H9 (cell line): ENCODE results near the gene BRSK1. TPM values are rescaled to one million over a fixed set of nuclear protein-coding genes. Genes with fewer than 3 reads are reported as not detected.

Experiments used
- DNase-seq: peaks from one replicate; pipeline ENCODE4 v3.0.0-alpha.2; 2017
- H2AFZ ChIP-seq: one replicate; pipeline ENCODE4 v1.6.1; 2013; ENCODE audit warnings: mild to moderate bottlenecking, low read length, control low read depth, moderate library complexity
- H2AK5ac ChIP-seq: 2 replicates; pipeline ENCODE4 v1.6.1; 2013; ENCODE audit warnings: low read length, control low read depth, mixed read lengths; ENCODE audit not compliant: insufficient read length
- H2BK120ac ChIP-seq: one replicate; pipeline ENCODE4 v1.6.1; 2013; ENCODE audit warnings: low read depth, mild to moderate bottlenecking, low read length, control low read depth, inconsistent platforms; ENCODE audit not compliant: poor library complexity, severe bottlenecking
- H2BK12ac ChIP-seq: 2 replicates; pipeline ENCODE4 v1.6.1; 2013; ENCODE audit warnings: low read length, control low read depth, mixed read lengths, low read depth; ENCODE audit not compliant: insufficient read length
- H2BK15ac ChIP-seq: 2 replicates; pipeline ENCODE4 v1.6.1; 2013; ENCODE audit warnings: low read depth, low read length, control low read depth
- H2BK20ac ChIP-seq: one replicate; pipeline ENCODE4 v1.6.1; 2013; ENCODE audit warnings: low read depth, mild to moderate bottlenecking, low read length, control low read depth, inconsistent platforms; ENCODE audit not compliant: poor library complexity, severe bottlenecking
- H2BK5ac ChIP-seq: 2 replicates; pipeline ENCODE4 v1.6.1; 2013; ENCODE audit warnings: low read length, control low read depth, mixed read lengths; ENCODE audit not compliant: insufficient read length
- H3K14ac ChIP-seq: 2 replicates; pipeline ENCODE4 v1.6.1; 2013; ENCODE audit warnings: low read length, control low read depth; ENCODE audit not compliant: insufficient read depth
- H3K18ac ChIP-seq: 2 replicates; pipeline ENCODE4 v1.6.1; 2013; ENCODE audit warnings: low read depth, mild to moderate bottlenecking, mixed read lengths, low read length, control low read depth; ENCODE audit not compliant: insufficient read length
- H3K23ac ChIP-seq: 2 replicates; pipeline ENCODE4 v1.6.1; 2013; ENCODE audit warnings: low read length, control low read depth, mixed read lengths, low read depth; ENCODE audit not compliant: insufficient read length
- H3K23me2 ChIP-seq: 2 replicates; pipeline ENCODE4 v1.6.1; 2013; ENCODE audit warnings: low read depth, mild to moderate bottlenecking, mixed read lengths, low read length, control low read depth; ENCODE audit not compliant: insufficient read length, poor library complexity, severe bottlenecking
- H3K27ac ChIP-seq: 2 replicates; pipeline ENCODE4 v1.5.1; 2013; ENCODE audit warnings: low read length, control low read depth, mixed read lengths, low read depth; ENCODE audit not compliant: insufficient read length
- H3K27me3 ChIP-seq: 2 replicates; pipeline ENCODE4 v1.6.1; 2013; ENCODE audit warnings: low read length, control low read depth, inconsistent platforms; ENCODE audit not compliant: insufficient read depth
- H3K4ac ChIP-seq: 2 replicates; pipeline ENCODE4 v1.6.1; 2013; ENCODE audit warnings: low read depth, mild to moderate bottlenecking, control low read depth, inconsistent platforms, low read length, moderate library complexity
- H3K4me1 ChIP-seq: 2 replicates; pipeline ENCODE4 v1.6.1; 2013; ENCODE audit warnings: low read length, control low read depth, inconsistent platforms; ENCODE audit not compliant: insufficient read depth
- H3K4me2 ChIP-seq: 2 replicates; pipeline ENCODE4 v1.6.1; 2013; ENCODE audit warnings: low read length, control low read depth, mixed read lengths; ENCODE audit not compliant: insufficient read length, insufficient read depth
- H3K56ac ChIP-seq: 2 replicates; pipeline ENCODE4 v1.6.1; 2013; ENCODE audit warnings: low read depth, mild to moderate bottlenecking, mixed read lengths, low read length, control low read depth; ENCODE audit not compliant: insufficient read length
- H3K79me1 ChIP-seq: 2 replicates; pipeline ENCODE4 v1.6.1; 2013; ENCODE audit warnings: low read depth, mild to moderate bottlenecking, moderate library complexity, low read length, control low read depth, inconsistent platforms; ENCODE audit not compliant: insufficient read depth, poor library complexity, severe bottlenecking
- H3K79me2 ChIP-seq: 2 replicates; pipeline ENCODE4 v1.6.1; 2013; ENCODE audit warnings: low read length, control low read depth, inconsistent platforms; ENCODE audit not compliant: insufficient read depth
- H3K9ac ChIP-seq: 2 replicates; pipeline ENCODE4 v1.6.1; 2013; ENCODE audit warnings: low read length, control low read depth, mixed read lengths; ENCODE audit not compliant: insufficient read length; ENCODE audit errors: extremely low read depth
- H3K9me3 ChIP-seq: one replicate; pipeline ENCODE4 v1.6.1; 2013; ENCODE audit warnings: low read depth, low read length, inconsistent platforms; ENCODE audit not compliant: control insufficient read depth
- H3T11ph ChIP-seq: one replicate; pipeline ENCODE4 v1.6.1; 2013; ENCODE audit warnings: mild to moderate bottlenecking, low read length, control low read depth, inconsistent platforms
- H4K20me1 ChIP-seq: one replicate; pipeline ENCODE4 v1.6.1; 2013; ENCODE audit not compliant: control insufficient read depth, insufficient read length, insufficient read depth
- H4K5ac ChIP-seq: 2 replicates; pipeline ENCODE4 v1.6.1; 2013; ENCODE audit warnings: low read depth, mild to moderate bottlenecking, mixed read lengths, low read length, control low read depth; ENCODE audit not compliant: insufficient read length
- H4K8ac ChIP-seq: replicated peaks from 2 replicates; pipeline ENCODE4 v1.6.1; 2013; ENCODE audit warnings: low read length, control low read depth, mixed read lengths, low read depth; ENCODE audit not compliant: insufficient read length
- H4K91ac ChIP-seq: 2 replicates; pipeline ENCODE4 v1.6.1; 2013; ENCODE audit warnings: low read depth, mild to moderate bottlenecking, moderate library complexity, mixed read lengths, low read length, control low read depth; ENCODE audit not compliant: insufficient read length
- H3K27ac Mint-ChIP-seq, 3 experiments: 2 replicates in 2 of 3; 3 replicates in 1 of 3; pipeline ENCODE4 v1.8.0; 2020 to 2021; ENCODE audit warnings: mixed read lengths in 3 of 3, mild to moderate bottlenecking in 1 of 3, moderate library complexity in 1 of 3
- H3K27me3 Mint-ChIP-seq: 2 replicates; pipeline ENCODE4 v1.8.0; 2021; ENCODE audit warnings: low read depth, mild to moderate bottlenecking, moderate library complexity, mixed read lengths
- H3K36me3 Mint-ChIP-seq, 3 experiments: 2 replicates in 2 of 3; 3 replicates in 1 of 3; pipeline ENCODE4 v1.8.0; 2020 to 2021; ENCODE audit warnings: low read depth in 3 of 3, mixed read lengths in 3 of 3; ENCODE audit not compliant: insufficient read depth in 1 of 3
- H3K4me1 Mint-ChIP-seq, 2 experiments: 2 replicates each; pipeline ENCODE4 v1.8.0; 2020; ENCODE audit warnings: mixed read lengths in 2 of 2
- H3K4me3 Mint-ChIP-seq, 2 experiments: 2 replicates in 1 of 2; 3 replicates in 1 of 2; pipeline ENCODE4 v1.8.0; 2020 to 2021; ENCODE audit warnings: mild to moderate bottlenecking in 2 of 2, mixed read lengths in 2 of 2, moderate library complexity in 1 of 2
- H3K9me3 Mint-ChIP-seq, 2 experiments: 2 replicates in 1 of 2; 3 replicates in 1 of 2; pipeline ENCODE4 v1.8.0; 2020; ENCODE audit warnings: mild to moderate bottlenecking in 2 of 2, mixed read lengths in 2 of 2, moderate library complexity in 1 of 2
- WGBS: extraction: QIAGEN DNeasy Blood & Tissue Kit; methylation state at CpG from one replicate; pipeline ENCODE4 v1.1.7; 2013; ENCODE audit warnings: missing lambda C conversion rate, low lambda C conversion rate, mixed read lengths; ENCODE audit not compliant: insufficient read length; ENCODE audit errors: extremely low coverage; 5-methylcytosine and 5-hydroxymethylcytosine counted together
- total RNA-seq: library from RNA; stranded (reverse); gene quantifications from 2 replicates; pipeline ENCODE4 v1.2.1, GENCODE V29; 2021
- TF ChIP-seq, protein P1 (sequence below): fragments of 200-600 bp; sonication (generic); conservative IDR thresholded peaks from 3 replicates; pipeline ENCODE4 v1.8.0; 2021; ENCODE audit warnings: antibody characterized with exemption, mild to moderate bottlenecking

BRSK1 gene
- total RNA-seq, 1 experiment from 2014 or later: 43.5 TPM

DNA sequence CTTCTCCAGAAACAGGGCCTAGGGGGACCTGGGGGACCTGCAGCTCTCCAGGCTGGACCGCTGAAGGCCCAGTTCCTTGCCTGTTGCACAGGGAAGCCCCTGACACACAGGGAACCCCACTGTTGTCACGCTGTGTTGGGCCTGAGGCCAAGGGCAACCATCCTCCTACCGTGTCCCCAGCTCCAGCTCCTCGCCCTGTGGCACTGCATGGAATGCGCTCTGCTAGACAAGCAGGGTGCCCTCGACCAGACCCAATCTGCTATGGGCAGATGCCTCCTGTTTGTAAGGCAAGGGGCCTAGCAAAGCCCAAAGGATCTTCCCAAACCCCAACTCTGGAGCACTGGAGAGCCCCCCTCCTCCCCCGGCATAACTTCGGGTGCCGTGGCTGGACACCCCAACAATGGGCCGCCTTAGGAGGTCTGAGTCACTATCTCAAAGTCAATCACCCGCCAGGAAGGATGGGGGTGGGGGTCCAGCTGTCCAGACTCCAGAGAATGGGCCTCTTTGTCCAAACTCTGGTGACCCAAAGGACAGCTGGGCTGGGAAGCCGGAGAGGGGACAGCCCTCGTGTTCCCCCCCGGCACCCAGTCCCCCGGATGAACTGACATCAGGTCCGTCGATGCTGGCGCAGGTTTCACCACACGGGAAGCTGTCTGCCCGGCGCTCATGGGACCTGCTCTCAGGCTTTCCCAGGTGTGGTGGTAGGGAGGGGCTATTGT lies 3.7 kb downstream of the BRSK1 start:
- peaks cover 8 to 16% of the 10 kb centered on the region in 2 experiments for H3K4me1 Mint-ChIP-seq
- no peaks in the 10 kb centered on the region for H3K27me3 ChIP-seq
- H2BK120ac ChIP-seq: no peak overlapping the region
- no peak overlapping the region for H2BK12ac ChIP-seq
- H3K4me1 ChIP-seq: no peaks in the 10 kb centered on the region
- no peak overlapping the region for H3K56ac ChIP-seq
- peaks cover 7% of the 10 kb centered on the region for H3K23me2 ChIP-seq
- H2BK20ac ChIP-seq: no peak overlapping the region
- no peak overlapping the region for H3K27ac ChIP-seq
- H3K9me3 Mint-ChIP-seq: no peaks in the 10 kb centered on the region; a peak in 1 of 5 replicates
- H3K9me3 ChIP-seq: no peaks in the 10 kb centered on the region
- H4K20me1 ChIP-seq: no peaks in the 10 kb centered on the region
- WGBS: no CpG with 5 or more reads among the region's 21 CpGs
- no peak overlapping the region for H3K4me2 ChIP-seq
- no peak overlapping the region for H2AK5ac ChIP-seq
- no peak overlapping the region for H2BK15ac ChIP-seq
- H2AFZ ChIP-seq: no peak overlapping the region
- no peak overlapping the region for H3K27ac Mint-ChIP-seq
- H3K23ac ChIP-seq: no peak overlapping the region
- H3K79me1 ChIP-seq: no peaks in the 10 kb centered on the region
- H3K27me3 Mint-ChIP-seq: no peaks in the 10 kb centered on the region; the same call in 1 of the 2 replicates
- H3K18ac ChIP-seq: no peak overlapping the region
- H3K4me3 Mint-ChIP-seq: no peak overlapping the region; a peak in 1 of 5 replicates
- H3K4ac ChIP-seq: no peak overlapping the region
- no peak overlapping the region for H3T11ph ChIP-seq
- H4K91ac ChIP-seq: no peak overlapping the region
- H4K8ac ChIP-seq: no peak overlapping the region
- H3K36me3 Mint-ChIP-seq: peaks cover 9 to 48% (median 40%) of the 10 kb centered on the region in 3 experiments; a peak in 6 of 7 replicates
- no peak overlapping the region for H4K5ac ChIP-seq
- H2BK5ac ChIP-seq: no peak overlapping the region
- TF ChIP-seq, protein P1, sequence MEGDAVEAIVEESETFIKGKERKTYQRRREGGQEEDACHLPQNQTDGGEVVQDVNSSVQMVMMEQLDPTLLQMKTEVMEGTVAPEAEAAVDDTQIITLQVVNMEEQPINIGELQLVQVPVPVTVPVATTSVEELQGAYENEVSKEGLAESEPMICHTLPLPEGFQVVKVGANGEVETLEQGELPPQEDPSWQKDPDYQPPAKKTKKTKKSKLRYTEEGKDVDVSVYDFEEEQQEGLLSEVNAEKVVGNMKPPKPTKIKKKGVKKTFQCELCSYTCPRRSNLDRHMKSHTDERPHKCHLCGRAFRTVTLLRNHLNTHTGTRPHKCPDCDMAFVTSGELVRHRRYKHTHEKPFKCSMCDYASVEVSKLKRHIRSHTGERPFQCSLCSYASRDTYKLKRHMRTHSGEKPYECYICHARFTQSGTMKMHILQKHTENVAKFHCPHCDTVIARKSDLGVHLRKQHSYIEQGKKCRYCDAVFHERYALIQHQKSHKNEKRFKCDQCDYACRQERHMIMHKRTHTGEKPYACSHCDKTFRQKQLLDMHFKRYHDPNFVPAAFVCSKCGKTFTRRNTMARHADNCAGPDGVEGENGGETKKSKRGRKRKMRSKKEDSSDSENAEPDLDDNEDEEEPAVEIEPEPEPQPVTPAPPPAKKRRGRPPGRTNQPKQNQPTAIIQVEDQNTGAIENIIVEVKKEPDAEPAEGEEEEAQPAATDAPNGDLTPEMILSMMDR: no peak
- no peak overlapping the region for H3K9ac ChIP-seq
- no peak overlapping the region for H3K14ac ChIP-seq
- H3K79me2 ChIP-seq: no peaks in the 10 kb centered on the region
- no peak for DNase-seq
